ENCODE results near the gene SKI.

Gene SKI

GRCh38 chr1:2224631-2225428 is 3.3 kb upstream of the SKI start:
- TF ChIP-seq EZH2phosphoT487 (IDR thresholded peaks at IDR 0.05; ENCODE audit: borderline replicate concordance, low read length) (no peak), CTCF (IDR thresholded peaks at IDR 0.05; ENCODE audit: low read depth, low read length, poor library complexity, severe bottlenecking) (no peak)
- Histone ChIP-seq H3K4me3 (ENCODE audit: low read length) (no peak overlapping the region), H3K4me2 (ENCODE audit: low read length) (no peak overlapping the region), H3K9me2 (replicated peaks; ENCODE audit: control insufficient read depth, low read length) (no peaks in the 10 kb centered on the region), H3K27ac (ENCODE audit: low read depth, low read length) (no peak overlapping the region), H4K20me1 (ENCODE audit: control insufficient read depth, insufficient read depth, low read depth, low read length) (0 out of 2 replicates have a peak, but pooled peaks cover 2% of the 10 kb centered on the region), H3K36me3 (ENCODE audit: control insufficient read depth, low read length) (no peaks in the 10 kb centered on the region), H3K9me3 (ENCODE audit: control insufficient read depth, insufficient read depth, low read length) (no peaks in the 10 kb centered on the region), H3F3A (ENCODE audit: control insufficient read depth, insufficient read depth) (no peaks in the 10 kb centered on the region), H3K79me2 (ENCODE audit: control insufficient read depth, low read length) (no peaks in the 10 kb centered on the region), H3K27me3 (ENCODE audit: control insufficient read depth, low read length) (peaks cover 17% of the 10 kb centered on the region), H3K4me1 (ENCODE audit: control insufficient read depth, low read length) (peaks cover 6% of the 10 kb centered on the region; the same call in 1 of the 2 replicates)

GRCh38 chr1:2226525-2227345 is 1.4 kb upstream of the SKI start:
- peaks cover 6% of the 10 kb centered on the region; the same call in 1 of the 2 replicates for H3K4me1 ChIP-seq (ENCODE audit: control insufficient read depth, low read length)
- no peaks in the 10 kb centered on the region for H3K36me3 ChIP-seq (ENCODE audit: control insufficient read depth, low read length)
- no peaks in the 10 kb centered on the region for H3K9me3 ChIP-seq (ENCODE audit: control insufficient read depth, insufficient read depth, low read length)
- H3K9me2 ChIP-seq (replicated peaks; ENCODE audit: control insufficient read depth, low read length): no peaks in the 10 kb centered on the region
- no peaks in the 10 kb centered on the region for H3F3A ChIP-seq (ENCODE audit: control insufficient read depth, insufficient read depth)
- peak overlapping the region; percentile 58; the same call in 1 of the 2 replicates for H3K4me3 ChIP-seq (ENCODE audit: low read length)
- TF ChIP-seq EZH2phosphoT487 (IDR thresholded peaks at IDR 0.05; ENCODE audit: borderline replicate concordance, low read length) (no peak), CTCF (IDR thresholded peaks at IDR 0.05; ENCODE audit: low read depth, low read length, poor library complexity, severe bottlenecking) (no peak)
- peak overlapping the region; percentile 63 for H3K4me2 ChIP-seq (ENCODE audit: low read length)
- no peak overlapping the region for H3K27ac ChIP-seq (ENCODE audit: low read depth, low read length)
- 0 out of 2 replicates have a peak, but pooled peaks cover 7% of the 10 kb centered on the region for H4K20me1 ChIP-seq (ENCODE audit: control insufficient read depth, insufficient read depth, low read depth, low read length)
- no peaks in the 10 kb centered on the region for H3K79me2 ChIP-seq (ENCODE audit: control insufficient read depth, low read length)
- H3K27me3 ChIP-seq (ENCODE audit: control insufficient read depth, low read length): peaks cover 17% of the 10 kb centered on the region

- Histone ChIP-seq H3K36me3 (ENCODE audit: control insufficient read depth, low read length) (no peaks in the 10 kb centered on the region), H3K4me3 (ENCODE audit: low read length) (peak overlapping the region; percentile 58), H3K27me3 (ENCODE audit: control insufficient read depth, low read length) (peaks cover 17% of the 10 kb centered on the region), H3F3A (ENCODE audit: control insufficient read depth, insufficient read depth) (no peaks in the 10 kb centered on the region), H3K79me2 (ENCODE audit: control insufficient read depth, low read length) (no peaks in the 10 kb centered on the region), H3K9me3 (ENCODE audit: control insufficient read depth, insufficient read depth, low read length) (no peaks in the 10 kb centered on the region), H4K20me1 (ENCODE audit: control insufficient read depth, insufficient read depth, low read depth, low read length) (0 out of 2 replicates have a peak, but pooled peaks cover 7% of the 10 kb centered on the region), H3K9me2 (replicated peaks; ENCODE audit: control insufficient read depth, low read length) (no peaks in the 10 kb centered on the region), H3K4me2 (ENCODE audit: low read length) (peak overlapping the region; percentile 63), H3K27ac (ENCODE audit: low read depth, low read length) (no peak overlapping the region), H3K4me1 (ENCODE audit: control insufficient read depth, low read length) (peaks cover 9% of the 10 kb centered on the region)
- TF ChIP-seq EZH2phosphoT487 (IDR thresholded peaks at IDR 0.05; ENCODE audit: borderline replicate concordance, low read length) (no peak), CTCF (IDR thresholded peaks at IDR 0.05; ENCODE audit: low read depth, low read length, poor library complexity, severe bottlenecking) (no peak)
Observed at GRCh38 chr1:2227346-2228156, 568 bp upstream of the SKI start.
